T-cell (primary cell): Measurements from ENCODE around the gene DGKD. TPM values are rescaled to one million over a fixed set of nuclear protein-coding genes. Genes with fewer than 3 reads are reported as not detected.

ENCODE experiments used
- ATAC-seq, 4 experiments: fragments of 200-7000 bp in 3 of 4; fragments of 150-1000 bp in 1 of 4; cut with Tn5 transposase; replicated peaks in 1 of 4; 1 replicate in 3 of 4; 2 replicates in 1 of 4; pipeline ENCODE4 v1.10.0; 2021; ENCODE audit warnings: moderate library complexity in 3 of 4, mild to moderate bottlenecking in 2 of 4, moderate number of reproducible peaks in 1 of 4
- CTCF ChIA-PET, 2 donors: fragments of 300-600 bp; sonication (Branson Sonifier 250); formaldehyde crosslinking; loops; one replicate each; lab custom pipeline; 2022; ENCODE audit warnings: antibody characterized with exemption in 2 of 2; lab: Charles Lee
- POLR2A ChIA-PET, 2 donors: fragments of 300-600 bp; sonication (Branson Sonifier 250); formaldehyde crosslinking; loops; one replicate each; lab custom pipeline; 2022; ENCODE audit warnings: antibody characterized with exemption in 2 of 2; lab: Charles Lee
- DNase-seq, 35 experiments: peaks; one replicate each; pipeline versions ENCODE4 v3.0.0 to v3.0.0-alpha.2; 2013 to 2023
- H3K27ac ChIP-seq: one replicate; pipeline ENCODE4 v1.5.1; 2013; ENCODE audit warnings: low read length
- H3K27me3 ChIP-seq, 2 experiments: replicated peaks in 1 of 2; 1 replicate in 1 of 2; 2 replicates in 1 of 2; pipeline versions ENCODE4 v1.6.1 to v1.7.0; 2013; ENCODE audit warnings: low read length in 1 of 2, mixed read lengths in 1 of 2; ENCODE audit not compliant: control insufficient read depth in 2 of 2, insufficient read depth in 2 of 2; ENCODE audit errors: extremely low read depth in 1 of 2
- H3K36me3 ChIP-seq, 2 donors: 1 replicate in 1 of 2; 2 replicates in 1 of 2; pipeline versions ENCODE4 v1.6.1 to v1.7.0; 2013; ENCODE audit warnings: low read length in 1 of 2; ENCODE audit not compliant: control insufficient read depth in 2 of 2, insufficient read depth in 1 of 2; ENCODE audit errors: extremely low read depth in 1 of 2
- H3K4me1 ChIP-seq, 2 experiments: 1 replicate in 1 of 2; 2 replicates in 1 of 2; pipeline versions ENCODE4 v1.6.1 to v1.7.0; 2013; ENCODE audit warnings: low read length in 2 of 2, mixed read lengths in 1 of 2; ENCODE audit not compliant: insufficient read depth in 2 of 2, control insufficient read depth in 1 of 2; ENCODE audit errors: extremely low read depth in 1 of 2
- H3K4me3 ChIP-seq, 2 donors: 1 replicate in 1 of 2; 2 replicates in 1 of 2; pipeline versions ENCODE4 v1.5.1 to v1.7.0; 2013; ENCODE audit warnings: mild to moderate bottlenecking in 2 of 2, low read length in 1 of 2, moderate library complexity in 1 of 2; ENCODE audit not compliant: control insufficient read depth in 1 of 2; ENCODE audit errors: extremely low read depth in 1 of 2
- H3K9me3 ChIP-seq: 2 replicates; pipeline ENCODE4 v1.7.0; 2013
- H3K27ac Mint-ChIP-seq, 2 donors: one replicate each; pipeline ENCODE4 v1.8.0; 2020 to 2021; ENCODE audit warnings: mild to moderate bottlenecking in 2 of 2, mixed read lengths in 2 of 2
- H3K27me3 Mint-ChIP-seq, 2 donors: one replicate each; pipeline ENCODE4 v1.8.0; 2021 to 2022; ENCODE audit warnings: mixed read lengths in 2 of 2
- H3K36me3 Mint-ChIP-seq: one replicate; pipeline ENCODE4 v1.8.0; 2021; ENCODE audit warnings: mixed read lengths
- H3K4me1 Mint-ChIP-seq, 3 donors: one replicate each; pipeline ENCODE4 v1.8.0; 2020 to 2022; ENCODE audit warnings: mixed read lengths in 3 of 3, mild to moderate bottlenecking in 1 of 3
- H3K4me3 Mint-ChIP-seq, 3 donors: one replicate each; pipeline ENCODE4 v1.8.0; 2020 to 2022; ENCODE audit warnings: mild to moderate bottlenecking in 3 of 3, mixed read lengths in 3 of 3, moderate library complexity in 3 of 3
- H3K9me3 Mint-ChIP-seq, 3 donors: one replicate each; pipeline ENCODE4 v1.8.0; 2020 to 2022; ENCODE audit warnings: mixed read lengths in 3 of 3
- WGBS: methylation state at CpG from one replicate; pipeline ENCODE4 v1.1.5; 2013; ENCODE audit warnings: missing lambda C conversion rate; ENCODE audit not compliant: insufficient coverage; 5-methylcytosine and 5-hydroxymethylcytosine counted together
- total RNA-seq, 35 experiments: library from RNA in 6 of 35; stranded (reverse) in 6 of 35; fragments of 120-200 nt in 1 of 35; gene quantifications; one replicate each; pipeline versions ENCODE4 v1.2.1 to v1.2.4 and lab custom pipeline; 2013 to 2026

The DGKD gene
- total RNA-seq, 5 donors from 2014 or later (not counting 1 experiment from before 2014, with no cell fraction given), result 143 to 254 (median 163) TPM

- Histone ChIP-seq H3K27me3 (no peaks in the 10 kb centered on the region), H3K9me3 (no peaks in the 10 kb centered on the region), H3K4me1 (peaks cover 0 to 13% of the 10 kb centered on the region in 2 experiments), H3K36me3 (peaks cover 36 to 84% of the 10 kb centered on the region in 2 donors), H3K4me3 (no peak overlapping the region), H3K27ac (no peak overlapping the region)
- peaks cover 25 to 34% (median 26%) of the 10 kb centered on the region in 3 donors for H3K4me1 Mint-ChIP-seq
- H3K27me3 Mint-ChIP-seq, result no peaks in the 10 kb centered on the region
- H3K27ac Mint-ChIP-seq, result peak overlapping the region; percentile 58 to 66
- ATAC-seq (no peak), DNase-seq (no peak)
- peaks cover 61% of the 10 kb centered on the region for H3K36me3 Mint-ChIP-seq
- H3K9me3 Mint-ChIP-seq, result no peaks in the 10 kb centered on the region
- ChIA-PET POLR2A (no interaction called here), CTCF (interaction anchor here (1.4 to 1.5 kb wide), 2 partner anchors 34 kb away, joined by 5 to 6 read pairs; no protein-coding TSS in a partner anchor)
- no peak overlapping the region for H3K4me3 Mint-ChIP-seq
- 97% methylated on average over 6 of the region's 15 CpGs for WGBS
Observed at GRCh38 chr2:233438573-233439147, 84.4 kb downstream of the DGKD start.

GRCh38 chr2:233439191-233439590 lies 84.9 kb downstream of the DGKD start:
- ChIA-PET CTCF (interaction anchor here (1.4 to 1.7 kb wide), 4 partner anchors 32 to 35 kb away, joined by 4 to 7 read pairs (median 6); no protein-coding TSS in a partner anchor), POLR2A (no interaction called here)
- no peaks in the 10 kb centered on the region for H3K9me3 Mint-ChIP-seq
- H3K27me3 Mint-ChIP-seq, result no peaks in the 10 kb centered on the region
- H3K9me3 ChIP-seq, result no peaks in the 10 kb centered on the region
- ATAC-seq (no peak), DNase-seq (no peak)
- no peak overlapping the region for H3K27ac ChIP-seq
- no peak overlapping the region for H3K4me3 ChIP-seq
- peaks cover 27 to 35% (median 28%) of the 10 kb centered on the region in 3 donors for H3K4me1 Mint-ChIP-seq
- peak overlapping the region; percentile 58 to 66 for H3K27ac Mint-ChIP-seq
- no peaks in the 10 kb centered on the region for H3K27me3 ChIP-seq
- H3K36me3 Mint-ChIP-seq, result peaks cover 63% of the 10 kb centered on the region
- peaks cover 0 to 17% of the 10 kb centered on the region in 2 experiments for H3K4me1 ChIP-seq
- peaks cover 38 to 89% of the 10 kb centered on the region in 2 donors for H3K36me3 ChIP-seq
- WGBS, result 97% methylated on average over 4 of the region's 9 CpGs
- H3K4me3 Mint-ChIP-seq, result no peak overlapping the region

- no peak for ATAC-seq
Observed at GRCh38 chr2:233440314-233440713, 86.0 kb downstream of the DGKD start.

GRCh38 chr2:233440714-233441113 lies 86.4 kb downstream of the DGKD start:
- H3K4me3 Mint-ChIP-seq, result no peak overlapping the region
- peak overlapping the region; percentile 79 to 84 for H3K27ac Mint-ChIP-seq
- POLR2A ChIA-PET, result no interaction called here
- ATAC-seq (no peak), DNase-seq (no peak)
- CTCF ChIA-PET, result interaction anchor here (0.5 to 1.7 kb wide), 3 partner anchors 19 to 36 kb away, joined by 3 to 7 read pairs (median 4); no protein-coding TSS in a partner anchor
- H3K4me1 Mint-ChIP-seq, result peaks cover 23 to 31% (median 30%) of the 10 kb centered on the region in 3 donors
- H3K9me3 Mint-ChIP-seq, result no peaks in the 10 kb centered on the region
- Histone ChIP-seq H3K36me3 (peaks cover 35 to 89% of the 10 kb centered on the region in 2 donors), H3K4me1 (peaks cover 0 to 17% of the 10 kb centered on the region in 2 experiments), H3K27me3 (no peaks in the 10 kb centered on the region), H3K9me3 (no peaks in the 10 kb centered on the region), H3K4me3 (no peak overlapping the region), H3K27ac (no peak overlapping the region)
- WGBS, result 91% methylated on average over 7 of the region's 9 CpGs
- H3K27me3 Mint-ChIP-seq, result no peaks in the 10 kb centered on the region
- peaks cover 62% of the 10 kb centered on the region for H3K36me3 Mint-ChIP-seq

More at GRCh38 chr2:233440314-233440713, 86.0 kb downstream of the DGKD start:
- Histone ChIP-seq H3K27ac (no peak overlapping the region), H3K4me1 (peaks cover 0 to 17% of the 10 kb centered on the region in 2 experiments), H3K4me3 (no peak overlapping the region), H3K36me3 (peaks cover 35 to 89% of the 10 kb centered on the region in 2 donors), H3K27me3 (no peaks in the 10 kb centered on the region), H3K9me3 (no peaks in the 10 kb centered on the region)
- Mint-ChIP-seq H3K27ac (peak overlapping the region; percentile 79 to 84), H3K36me3 (peaks cover 62% of the 10 kb centered on the region), H3K27me3 (no peaks in the 10 kb centered on the region), H3K4me1 (peaks cover 23 to 31% (median 30%) of the 10 kb centered on the region in 3 donors), H3K4me3 (no peak overlapping the region), H3K9me3 (no peaks in the 10 kb centered on the region)
- ChIA-PET CTCF (interaction anchor here (0.5 to 1.7 kb wide), 4 partner anchors 19 to 36 kb away, joined by 3 to 7 read pairs (median 4); no protein-coding TSS in a partner anchor), POLR2A (no interaction called here)
- WGBS, result 97% methylated on average over 17 of the region's 17 CpGs
- no peak for DNase-seq

- H3K4me1 Mint-ChIP-seq, result peaks cover 23 to 31% (median 30%) of the 10 kb centered on the region in 3 donors
- 95% methylated on average over 20 of the region's 26 CpGs for WGBS
- Histone ChIP-seq H3K9me3 (no peaks in the 10 kb centered on the region), H3K27ac (no peak overlapping the region), H3K36me3 (peaks cover 39 to 89% of the 10 kb centered on the region in 2 donors), H3K27me3 (no peaks in the 10 kb centered on the region), H3K4me1 (peaks cover 0 to 17% of the 10 kb centered on the region in 2 experiments), H3K4me3 (no peak overlapping the region)
- peak overlapping the region; percentile 74 to 84 for H3K27ac Mint-ChIP-seq
- POLR2A ChIA-PET, result no interaction called here
- no peaks in the 10 kb centered on the region for H3K9me3 Mint-ChIP-seq
- no peak for ATAC-seq
- no peak for DNase-seq
- CTCF ChIA-PET, result interaction anchor here (0.6 to 8.2 kb wide), 5 partner anchors 16 to 132 kb away, joined by 3 to 158 read pairs (median 10); no protein-coding TSS in a partner anchor
- no peak overlapping the region for H3K4me3 Mint-ChIP-seq
- peaks cover 64% of the 10 kb centered on the region for H3K36me3 Mint-ChIP-seq
- H3K27me3 Mint-ChIP-seq, result no peaks in the 10 kb centered on the region
Observed at GRCh38 chr2:233441161-233442027, 87.1 kb downstream of the DGKD start.

GRCh38 chr2:233442028-233442310 lies 87.7 kb downstream of the DGKD start:
- H3K36me3 ChIP-seq, result peaks cover 40 to 88% of the 10 kb centered on the region in 2 donors
- POLR2A ChIA-PET, result no interaction called here
- no peaks in the 10 kb centered on the region for H3K9me3 ChIP-seq
- H3K4me1 ChIP-seq, result peaks cover 0 to 17% of the 10 kb centered on the region in 2 experiments
- CTCF ChIA-PET, result interaction anchor here (0.6 to 8.2 kb wide), 8 partner anchors 17 to 132 kb away, joined by 3 to 158 read pairs (median 6); no protein-coding TSS in a partner anchor
- no peak overlapping the region for H3K4me3 Mint-ChIP-seq
- no peaks in the 10 kb centered on the region for H3K9me3 Mint-ChIP-seq
- H3K27ac Mint-ChIP-seq, result peak overlapping the region; percentile 74 to 77
- no peak for ATAC-seq
- H3K27me3 ChIP-seq, result no peaks in the 10 kb centered on the region
- H3K4me3 ChIP-seq, result no peak overlapping the region
- no peaks in the 10 kb centered on the region for H3K27me3 Mint-ChIP-seq
- H3K27ac ChIP-seq, result no peak overlapping the region
- WGBS, result 82% methylated on average over 4 of the region's 4 CpGs
- H3K36me3 Mint-ChIP-seq, result peaks cover 62% of the 10 kb centered on the region
- H3K4me1 Mint-ChIP-seq, result peaks cover 23 to 31% (median 28%) of the 10 kb centered on the region in 3 donors
- DNase-seq, result no peak
